WTC11 (cell line): ENCODE results near the gene ZBTB20. TPM values are rescaled to one million over a fixed set of nuclear protein-coding genes. Genes with fewer than 3 reads are reported as not detected.

Experiments
- ATAC-seq: fragments of 200-7000 bp; cut with Tn5 transposase; 2 replicates; pipeline ENCODE4 v1.10.0; 2021; ENCODE audit warnings: mild to moderate bottlenecking, moderate library complexity
- CTCF ChIA-PET: fragments of 300-600 bp; sonication (Branson Sonifier 250); formaldehyde crosslinking; loops from one replicate; lab custom pipeline; 2021; ENCODE audit warnings: antibody characterized with exemption; lab: Charles Lee
- POLR2A ChIA-PET: fragments of 350-600 bp; sonication (Branson Sonifier 250); formaldehyde crosslinking; loops from one replicate; lab custom pipeline; 2021; ENCODE audit warnings: antibody characterized with exemption; lab: Charles Lee
- DNase-seq: peaks from one replicate; pipeline ENCODE4 v3.0.0; 2021; ENCODE audit warnings: low spot score
- H3K27ac Mint-ChIP-seq: 2 replicates; pipeline ENCODE4 v1.8.0; 2021; ENCODE audit warnings: mixed read lengths
- H3K27me3 Mint-ChIP-seq: 2 replicates; pipeline ENCODE4 v1.8.0; 2021; ENCODE audit warnings: low read depth, mild to moderate bottlenecking, moderate library complexity, mixed read lengths
- H3K36me3 Mint-ChIP-seq: 2 replicates; pipeline ENCODE4 v1.8.0; 2021; ENCODE audit warnings: mixed read lengths
- H3K4me1 Mint-ChIP-seq: 2 replicates; pipeline ENCODE4 v1.8.0; 2022; ENCODE audit warnings: mixed read lengths
- H3K4me3 Mint-ChIP-seq: 2 replicates; pipeline ENCODE4 v1.8.0; 2021; ENCODE audit warnings: mild to moderate bottlenecking, moderate library complexity, mixed read lengths
- H3K9me3 Mint-ChIP-seq: 2 replicates; pipeline ENCODE4 v1.8.0; 2021; ENCODE audit warnings: mixed read lengths
- ATF1 ChIP-seq: sonication (generic); formaldehyde crosslinking; IDR thresholded peaks from 2 replicates; pipeline ENCODE4 v1.8.1; 2023; ENCODE audit warnings: mild to moderate bottlenecking, moderate library complexity, missing genetic modification reagents
- ATF2 ChIP-seq: sonication (generic); formaldehyde crosslinking; IDR thresholded peaks from 2 replicates; pipeline ENCODE4 v1.8.1; 2022; ENCODE audit warnings: low read depth, missing genetic modification reagents, borderline replicate concordance
- E2F5 ChIP-seq: sonication (generic); formaldehyde crosslinking; IDR thresholded peaks from 2 replicates; pipeline ENCODE4 v1.8.1; 2022; ENCODE audit warnings: mild to moderate bottlenecking, moderate library complexity, missing genetic modification reagents
- EMX1 ChIP-seq: fragments of 250-450 bp; sonication (Bioruptor Pico); IDR thresholded peaks from 2 replicates; pipeline ENCODE4 v1.8.0; 2021; ENCODE audit warnings: mild to moderate bottlenecking
- GRHL2 ChIP-seq: fragments of 250-450 bp; sonication (Bioruptor Pico); IDR thresholded peaks from 2 replicates; pipeline ENCODE4 v1.8.0; 2022; ENCODE audit warnings: mild to moderate bottlenecking, moderate library complexity; ENCODE audit not compliant: insufficient replicate concordance, severe bottlenecking
- IRF1 ChIP-seq: sonication (generic); formaldehyde crosslinking; IDR thresholded peaks from 2 replicates; pipeline ENCODE4 v1.8.0; 2023; ENCODE audit warnings: missing genetic modification reagents
- MXD4 ChIP-seq: fragments of 250-450 bp; sonication (Bioruptor Pico); IDR thresholded peaks from 2 replicates; pipeline ENCODE4 v1.8.0; 2021; ENCODE audit warnings: mild to moderate bottlenecking, moderate library complexity, borderline replicate concordance
- MYBL2 ChIP-seq: sonication (generic); formaldehyde crosslinking; IDR thresholded peaks from 2 replicates; pipeline ENCODE4 v1.8.1; 2023; ENCODE audit warnings: mild to moderate bottlenecking, moderate library complexity, missing genetic modification reagents
- RELA ChIP-seq: sonication (generic); formaldehyde crosslinking; IDR thresholded peaks from 2 replicates; pipeline ENCODE4 v1.8.1; 2022; ENCODE audit warnings: missing genetic modification reagents, mild to moderate bottlenecking, borderline replicate concordance
- SMAD4 ChIP-seq: sonication (generic); formaldehyde crosslinking; IDR thresholded peaks from 2 replicates; pipeline ENCODE4 v1.8.0; 2022; ENCODE audit warnings: mild to moderate bottlenecking, missing genetic modification reagents
- SOX15 ChIP-seq: fragments of 250-450 bp; sonication (Bioruptor Pico); IDR thresholded peaks from 2 replicates; pipeline ENCODE4 v1.9.0; 2021; ENCODE audit warnings: mild to moderate bottlenecking
- STAT6 ChIP-seq: sonication (generic); formaldehyde crosslinking; conservative IDR thresholded peaks from 2 replicates; pipeline ENCODE4 v1.8.1; 2023; ENCODE audit warnings: mild to moderate bottlenecking, low read depth, missing genetic modification reagents, moderate library complexity
- TEAD4 ChIP-seq: sonication (generic); formaldehyde crosslinking; IDR thresholded peaks from 2 replicates; pipeline ENCODE4 v1.8.0; 2022; ENCODE audit warnings: mild to moderate bottlenecking, missing genetic modification reagents
- ZNF317 ChIP-seq: sonication (generic); formaldehyde crosslinking; IDR thresholded peaks from 2 replicates; pipeline ENCODE4 v1.8.1; 2023; ENCODE audit warnings: low read depth, mild to moderate bottlenecking, moderate library complexity, missing genetic modification reagents, borderline replicate concordance
- ZNF416 ChIP-seq: fragments of 250-450 bp; sonication (Bioruptor Pico); IDR thresholded peaks from 2 replicates; pipeline ENCODE4 v1.9.0; 2021; ENCODE audit warnings: mild to moderate bottlenecking, inconsistent platforms
- total RNA-seq: library from RNA; stranded (reverse); gene quantifications from 3 replicates; pipeline ENCODE4 v1.2.3, GENCODE V29; 2021
- TF ChIP-seq, protein P1 (sequence below): fragments of 250-450 bp; sonication (Bioruptor Pico); IDR thresholded peaks from 2 replicates; pipeline ENCODE4 v1.8.0; 2021; ENCODE audit warnings: mild to moderate bottlenecking
- TF ChIP-seq, protein P2 (sequence below): sonication (generic); formaldehyde crosslinking; IDR thresholded peaks from 2 replicates; pipeline ENCODE4 v1.8.1; 2022; ENCODE audit warnings: low read depth, mild to moderate bottlenecking, moderate library complexity, missing genetic modification reagents, borderline replicate concordance
- TF ChIP-seq, protein P3 (sequence below): fragments of 250-450 bp; sonication (Bioruptor Pico); IDR thresholded peaks from 2 replicates; pipeline ENCODE4 v1.9.0; 2021; ENCODE audit warnings: mild to moderate bottlenecking
- TF ChIP-seq, protein P4 (sequence below): fragments of 250-450 bp; sonication (Bioruptor Pico); conservative IDR thresholded peaks from 2 replicates; pipeline ENCODE4 v1.9.0; 2021; ENCODE audit warnings: mild to moderate bottlenecking

ZBTB20 gene
- total RNA-seq, 1 experiment from 2014 or later, result 1.5 TPM

DNA sequence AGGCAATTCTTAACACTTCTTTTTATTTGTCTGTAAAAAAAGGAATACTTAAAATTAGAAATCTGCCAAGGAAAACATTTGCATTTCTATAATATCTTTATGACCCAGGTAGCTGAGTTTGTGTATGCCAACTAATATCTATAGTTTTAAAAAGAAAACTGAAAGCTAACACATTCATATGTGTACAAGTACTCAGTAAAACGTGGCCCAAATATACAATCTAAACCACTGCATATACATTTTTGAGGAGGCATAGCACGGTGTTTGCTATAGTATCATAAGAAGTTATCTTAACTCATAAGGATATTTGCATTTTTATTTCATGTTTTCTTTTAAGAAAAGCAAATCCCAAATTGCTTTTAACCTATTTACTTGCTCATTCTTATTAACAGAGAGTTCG lies 172.7 kb downstream of the ZBTB20 start (continued):
- TF ChIP-seq E2F5 (CRISPR knock-in tag), result no peak
- TF ChIP-seq, protein P1, sequence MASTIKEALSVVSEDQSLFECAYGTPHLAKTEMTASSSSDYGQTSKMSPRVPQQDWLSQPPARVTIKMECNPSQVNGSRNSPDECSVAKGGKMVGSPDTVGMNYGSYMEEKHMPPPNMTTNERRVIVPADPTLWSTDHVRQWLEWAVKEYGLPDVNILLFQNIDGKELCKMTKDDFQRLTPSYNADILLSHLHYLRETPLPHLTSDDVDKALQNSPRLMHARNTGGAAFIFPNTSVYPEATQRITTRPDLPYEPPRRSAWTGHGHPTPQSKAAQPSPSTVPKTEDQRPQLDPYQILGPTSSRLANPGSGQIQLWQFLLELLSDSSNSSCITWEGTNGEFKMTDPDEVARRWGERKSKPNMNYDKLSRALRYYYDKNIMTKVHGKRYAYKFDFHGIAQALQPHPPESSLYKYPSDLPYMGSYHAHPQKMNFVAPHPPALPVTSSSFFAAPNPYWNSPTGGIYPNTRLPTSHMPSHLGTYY, result no peak
- TF ChIP-seq, all 79 proteins: peak for 0

DNA sequence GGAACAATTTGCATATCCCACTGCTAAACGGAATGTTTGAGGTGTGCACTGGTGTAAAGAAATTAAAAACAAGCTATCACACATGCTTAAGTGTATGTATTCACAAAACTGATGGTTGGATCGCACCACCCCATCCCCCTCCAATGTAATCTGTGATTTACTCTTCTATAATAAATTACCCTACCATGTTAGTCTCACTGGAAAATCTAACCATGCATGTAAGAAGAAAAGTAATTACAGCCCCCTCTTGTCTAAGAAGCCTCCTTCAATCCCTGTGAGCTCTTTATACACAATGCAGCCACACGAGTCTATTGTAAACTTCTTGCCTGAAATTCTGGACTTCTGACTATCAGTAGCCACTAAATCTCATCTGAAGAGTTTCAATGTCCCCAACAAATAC lies 173.6 kb downstream of the ZBTB20 start:
- ATAC-seq (no peak), DNase-seq (no peak)
- POLR2A ChIA-PET, result no interaction called here
- TF ChIP-seq, protein P2, sequence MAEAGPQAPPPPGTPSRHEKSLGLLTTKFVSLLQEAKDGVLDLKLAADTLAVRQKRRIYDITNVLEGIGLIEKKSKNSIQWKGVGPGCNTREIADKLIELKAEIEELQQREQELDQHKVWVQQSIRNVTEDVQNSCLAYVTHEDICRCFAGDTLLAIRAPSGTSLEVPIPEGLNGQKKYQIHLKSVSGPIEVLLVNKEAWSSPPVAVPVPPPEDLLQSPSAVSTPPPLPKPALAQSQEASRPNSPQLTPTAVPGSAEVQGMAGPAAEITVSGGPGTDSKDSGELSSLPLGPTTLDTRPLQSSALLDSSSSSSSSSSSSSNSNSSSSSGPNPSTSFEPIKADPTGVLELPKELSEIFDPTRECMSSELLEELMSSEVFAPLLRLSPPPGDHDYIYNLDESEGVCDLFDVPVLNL (CRISPR knock-in tag), result no peak
- TF ChIP-seq SMAD4 (CRISPR knock-in tag) (no peak), EMX1 (no peak), RELA (CRISPR knock-in tag) (no peak), TEAD4 (CRISPR knock-in tag) (no peak), MXD4 (CRISPR knock-in tag) (no peak), ZNF416 (no peak), ATF2 (no peak)
- Mint-ChIP-seq H3K4me3 (no peak overlapping the region), H3K27me3 (no peaks in the 10 kb centered on the region), H3K27ac (no peak overlapping the region), H3K36me3 (no peaks in the 10 kb centered on the region), H3K4me1 (no peaks in the 10 kb centered on the region), H3K9me3 (no peaks in the 10 kb centered on the region)
- CTCF ChIA-PET, result no interaction called here

- TF ChIP-seq ATF2 (no peak), GRHL2 (CRISPR knock-in tag) (no peak), SOX15 (no peak), ATF1 (no peak), IRF1 (CRISPR knock-in tag) (no peak), ZNF317 (CRISPR knock-in tag) (no peak), STAT6 (no peak), MYBL2 (CRISPR knock-in tag) (no peak)
- TF ChIP-seq, protein P1, result no peak
- TF ChIP-seq, protein P3, sequence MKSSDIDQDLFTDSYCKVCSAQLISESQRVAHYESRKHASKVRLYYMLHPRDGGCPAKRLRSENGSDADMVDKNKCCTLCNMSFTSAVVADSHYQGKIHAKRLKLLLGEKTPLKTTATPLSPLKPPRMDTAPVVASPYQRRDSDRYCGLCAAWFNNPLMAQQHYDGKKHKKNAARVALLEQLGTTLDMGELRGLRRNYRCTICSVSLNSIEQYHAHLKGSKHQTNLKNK, result no peak
- TF ChIP-seq, protein P4, sequence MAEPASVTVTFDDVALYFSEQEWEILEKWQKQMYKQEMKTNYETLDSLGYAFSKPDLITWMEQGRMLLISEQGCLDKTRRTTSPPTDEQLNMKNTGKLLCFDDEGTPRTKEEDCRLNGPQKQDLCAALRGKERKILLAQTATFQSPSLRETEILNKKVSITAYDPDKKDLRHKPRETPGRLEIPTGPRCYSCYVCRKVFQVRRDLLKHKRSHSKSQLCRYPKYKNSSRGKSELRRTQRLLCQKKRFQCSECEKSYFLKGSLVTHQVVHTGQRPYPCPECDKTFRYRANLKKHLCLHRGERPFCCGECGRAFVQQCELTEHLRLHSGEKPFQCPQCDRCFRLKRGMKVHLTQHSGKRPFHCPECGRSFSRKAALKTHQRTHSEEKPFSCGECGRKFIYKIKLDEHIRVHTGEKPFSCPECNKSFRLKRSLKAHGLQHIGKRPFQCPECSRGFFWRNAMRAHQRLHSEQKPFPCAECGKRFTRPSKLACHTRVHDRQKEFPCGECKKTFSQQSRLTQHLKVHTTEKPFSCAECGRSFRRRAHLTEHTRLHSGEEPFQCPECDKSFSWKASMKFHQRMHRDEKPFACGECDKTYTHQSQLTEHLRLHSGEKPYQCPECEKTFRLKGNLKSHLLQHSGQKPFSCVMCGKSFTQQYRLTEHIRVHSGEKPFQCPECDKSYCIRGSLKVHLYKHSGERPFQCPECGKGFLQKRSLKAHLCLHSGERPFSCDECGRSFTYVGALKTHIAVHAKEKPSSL (CRISPR knock-in tag), result no peak
- no peak for ATAC-seq
- CTCF ChIA-PET, result no interaction called here
Measured at GRCh38 chr3:114967168-114967567, 179.9 kb downstream of the ZBTB20 start.

More at GRCh38 chr3:114967168-114967567, 179.9 kb downstream of the ZBTB20 start:
- no peaks in the 10 kb centered on the region for H3K27me3 Mint-ChIP-seq
- H3K27ac Mint-ChIP-seq, result no peak overlapping the region
- POLR2A ChIA-PET, result no interaction called here
- no peaks in the 10 kb centered on the region for H3K36me3 Mint-ChIP-seq
- H3K9me3 Mint-ChIP-seq, result no peaks in the 10 kb centered on the region
- no peaks in the 10 kb centered on the region for H3K4me1 Mint-ChIP-seq
- no peak for DNase-seq
- H3K4me3 Mint-ChIP-seq, result no peak overlapping the region
